OCI-LY1 (cell line): Measurements from ENCODE around the gene CATSPER1.

ENCODE experiments used
- EZH2 ChIP-seq: fragments of 200-600 bp; sonication (generic), shearing (Covaris generic); IDR thresholded peaks from 2 replicates; pipeline ENCODE4 v1.8.0; 2017; ENCODE audit warnings: borderline replicate concordance, mixed run types, mild to moderate bottlenecking, antibody characterized with exemption, low read length, moderate library complexity, mixed read lengths
- TF ChIP-seq, protein P1 (sequence below): fragments of 200-600 bp; sonication (generic), shearing (Covaris generic); IDR thresholded peaks from 2 replicates; pipeline ENCODE4 v1.5.1; 2017; ENCODE audit warnings: mild to moderate bottlenecking, antibody characterized with exemption, low read length, moderate library complexity, mixed read lengths

DNA sequence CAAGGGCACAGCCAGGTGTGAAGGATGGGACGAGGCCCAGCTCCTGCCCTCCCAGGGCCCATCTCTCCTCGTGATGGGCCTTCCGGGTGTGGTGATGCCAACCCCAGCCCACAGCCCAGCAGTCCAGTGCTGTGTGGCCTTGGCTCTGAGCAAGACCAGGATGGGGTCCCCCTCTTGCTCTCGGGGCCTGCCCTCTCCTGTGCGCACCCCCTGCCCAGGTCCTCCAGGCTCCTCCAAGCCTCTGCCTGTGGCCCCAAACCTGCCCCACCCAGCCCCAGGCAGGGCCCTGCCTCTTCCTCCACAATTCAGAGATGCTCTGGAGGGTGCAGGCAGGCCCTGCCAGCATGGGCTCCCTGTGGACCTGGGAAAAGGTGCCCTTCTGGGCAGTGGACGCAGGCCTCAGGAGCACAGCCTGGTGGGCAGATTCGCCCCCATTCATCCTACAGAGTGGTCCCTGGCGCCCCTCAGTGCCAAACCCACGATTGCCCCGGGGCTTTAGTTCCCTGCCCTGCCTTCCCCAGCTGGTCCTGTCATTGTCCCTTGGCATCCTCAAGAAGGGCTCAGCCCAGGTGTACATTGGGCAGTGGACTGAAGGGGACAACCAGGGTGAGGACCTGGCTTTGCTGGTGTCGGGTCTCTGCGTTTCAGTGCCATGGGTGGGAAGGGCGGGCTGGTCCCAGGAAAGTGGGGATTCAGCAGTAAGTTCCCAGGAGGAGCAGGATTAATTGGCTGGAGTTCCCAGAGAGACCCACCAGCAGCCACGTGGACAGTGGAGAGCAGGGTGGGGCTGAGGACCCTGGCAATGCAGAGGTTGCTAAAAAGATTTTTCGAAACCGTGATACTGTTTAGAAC, 44.1 kb downstream of the CATSPER1 start:
- TF ChIP-seq EZH2 = no peak
- TF ChIP-seq, protein P1, sequence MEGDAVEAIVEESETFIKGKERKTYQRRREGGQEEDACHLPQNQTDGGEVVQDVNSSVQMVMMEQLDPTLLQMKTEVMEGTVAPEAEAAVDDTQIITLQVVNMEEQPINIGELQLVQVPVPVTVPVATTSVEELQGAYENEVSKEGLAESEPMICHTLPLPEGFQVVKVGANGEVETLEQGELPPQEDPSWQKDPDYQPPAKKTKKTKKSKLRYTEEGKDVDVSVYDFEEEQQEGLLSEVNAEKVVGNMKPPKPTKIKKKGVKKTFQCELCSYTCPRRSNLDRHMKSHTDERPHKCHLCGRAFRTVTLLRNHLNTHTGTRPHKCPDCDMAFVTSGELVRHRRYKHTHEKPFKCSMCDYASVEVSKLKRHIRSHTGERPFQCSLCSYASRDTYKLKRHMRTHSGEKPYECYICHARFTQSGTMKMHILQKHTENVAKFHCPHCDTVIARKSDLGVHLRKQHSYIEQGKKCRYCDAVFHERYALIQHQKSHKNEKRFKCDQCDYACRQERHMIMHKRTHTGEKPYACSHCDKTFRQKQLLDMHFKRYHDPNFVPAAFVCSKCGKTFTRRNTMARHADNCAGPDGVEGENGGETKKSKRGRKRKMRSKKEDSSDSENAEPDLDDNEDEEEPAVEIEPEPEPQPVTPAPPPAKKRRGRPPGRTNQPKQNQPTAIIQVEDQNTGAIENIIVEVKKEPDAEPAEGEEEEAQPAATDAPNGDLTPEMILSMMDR = no peak
